ENCODE measurements around the gene MICU1. TPM values are rescaled to one million over a fixed set of nuclear protein-coding genes. Genes with fewer than 3 reads are reported as not detected.

MICU1 gene
- total and polyA plus RNA-seq, 2 experiments from 2014 or later = 27.5 to 52.3 TPM

- H3K27ac Mint-ChIP-seq = no peak overlapping the region
Observed at GRCh38 chr10:72375585-72375984, 250.3 kb downstream of the MICU1 start.

GRCh38 chr10:72375173-72375572 lies 250.7 kb downstream of the MICU1 start:
- Histone ChIP-seq H3K79me2 (replicated peaks; ENCODE audit: insufficient read depth) (no peaks in the 10 kb centered on the region), H2AFZ (no peak overlapping the region), H3K9me2 (ENCODE audit: insufficient read depth) (no peaks in the 10 kb centered on the region), H3K36me3 (ENCODE audit: insufficient read depth) (no peaks in the 10 kb centered on the region), H3F3A (replicated peaks; ENCODE audit: low read depth) (no peaks in the 10 kb centered on the region), H3K4me3 (no peak overlapping the region), H3K27ac (ENCODE audit: low read depth) (peak overlapping the region; percentile 57; the same call in 1 of the 2 replicates), H3K4me2 (no peak overlapping the region), H4K20me1 (replicated peaks; ENCODE audit: insufficient read depth) (no peaks in the 10 kb centered on the region), H3K27me3 (ENCODE audit: insufficient read depth) (no peaks in the 10 kb centered on the region), H3K4me1 (ENCODE audit: insufficient read depth) (peaks cover 8% of the 10 kb centered on the region; the same call in 1 of the 2 replicates)
- peak; percentile 92 for ATAC-seq
- peaks cover 3% of the 10 kb centered on the region for H3K27me3 Mint-ChIP-seq (ENCODE audit: insufficient read depth, low read depth, poor library complexity)
- peak; percentile 67 for DNase-seq (ENCODE audit: low spot score)
- H3K27ac Mint-ChIP-seq = 0 out of 2 replicates have a peak overlapping the region, but pooled peaks have one; percentile 11
- no peak for TF ChIP-seq NANOG (IDR thresholded peaks at IDR 0.05; ENCODE audit: borderline replicate concordance)
- TF ChIP-seq, protein P1, sequence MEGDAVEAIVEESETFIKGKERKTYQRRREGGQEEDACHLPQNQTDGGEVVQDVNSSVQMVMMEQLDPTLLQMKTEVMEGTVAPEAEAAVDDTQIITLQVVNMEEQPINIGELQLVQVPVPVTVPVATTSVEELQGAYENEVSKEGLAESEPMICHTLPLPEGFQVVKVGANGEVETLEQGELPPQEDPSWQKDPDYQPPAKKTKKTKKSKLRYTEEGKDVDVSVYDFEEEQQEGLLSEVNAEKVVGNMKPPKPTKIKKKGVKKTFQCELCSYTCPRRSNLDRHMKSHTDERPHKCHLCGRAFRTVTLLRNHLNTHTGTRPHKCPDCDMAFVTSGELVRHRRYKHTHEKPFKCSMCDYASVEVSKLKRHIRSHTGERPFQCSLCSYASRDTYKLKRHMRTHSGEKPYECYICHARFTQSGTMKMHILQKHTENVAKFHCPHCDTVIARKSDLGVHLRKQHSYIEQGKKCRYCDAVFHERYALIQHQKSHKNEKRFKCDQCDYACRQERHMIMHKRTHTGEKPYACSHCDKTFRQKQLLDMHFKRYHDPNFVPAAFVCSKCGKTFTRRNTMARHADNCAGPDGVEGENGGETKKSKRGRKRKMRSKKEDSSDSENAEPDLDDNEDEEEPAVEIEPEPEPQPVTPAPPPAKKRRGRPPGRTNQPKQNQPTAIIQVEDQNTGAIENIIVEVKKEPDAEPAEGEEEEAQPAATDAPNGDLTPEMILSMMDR (conservative IDR thresholded peaks at IDR 0.05; ENCODE audit: low read depth in 2 of 2) = peak in 1 of 2 experiments; percentile 56; a peak in 2 of 4 replicates
- H3K36me3 Mint-ChIP-seq (ENCODE audit: low read depth) = no peaks in the 10 kb centered on the region
- no peak overlapping the region for H3K4me3 Mint-ChIP-seq
- peaks cover 17% of the 10 kb centered on the region for H3K4me1 Mint-ChIP-seq
- no peaks in the 10 kb centered on the region for H3K9me3 Mint-ChIP-seq

More at GRCh38 chr10:72375585-72375984, 250.3 kb downstream of the MICU1 start:
- 0 out of 2 replicates have a peak overlapping the region, but pooled peaks have one; percentile 8 for H3K27ac ChIP-seq (ENCODE audit: low read depth)
- peaks cover 3% of the 10 kb centered on the region for H3K27me3 Mint-ChIP-seq (ENCODE audit: insufficient read depth, low read depth, poor library complexity)
- no peaks in the 10 kb centered on the region for H3K36me3 ChIP-seq (ENCODE audit: insufficient read depth)
- no peak overlapping the region for H3K4me2 ChIP-seq
- ATAC-seq (peak; percentile 91), DNase-seq (ENCODE audit: low spot score) (peak; percentile 53)
- H4K20me1 ChIP-seq (replicated peaks; ENCODE audit: insufficient read depth) = no peaks in the 10 kb centered on the region
- H3K79me2 ChIP-seq (replicated peaks; ENCODE audit: insufficient read depth) = no peaks in the 10 kb centered on the region
- no peaks in the 10 kb centered on the region for H3K9me2 ChIP-seq (ENCODE audit: insufficient read depth)
- no peak overlapping the region for H2AFZ ChIP-seq
- H3K9me3 Mint-ChIP-seq = no peaks in the 10 kb centered on the region
- H3F3A ChIP-seq (replicated peaks; ENCODE audit: low read depth) = no peaks in the 10 kb centered on the region
- no peak overlapping the region for H3K4me3 ChIP-seq
- peaks cover 8% of the 10 kb centered on the region; the same call in 1 of the 2 replicates for H3K4me1 ChIP-seq (ENCODE audit: insufficient read depth)
- TF ChIP-seq, protein P1 (conservative IDR thresholded peaks at IDR 0.05; ENCODE audit: low read depth in 2 of 2) = peak; percentile 31 to 67; a peak in 3 of 4 replicates
- TF ChIP-seq CREB1 (CRISPR knock-in tag; IDR thresholded peaks at IDR 0.05; ENCODE audit: low read depth) = no peak
- no peak overlapping the region for H3K4me3 Mint-ChIP-seq
- no peaks in the 10 kb centered on the region for H3K36me3 Mint-ChIP-seq (ENCODE audit: low read depth)
- H3K4me1 Mint-ChIP-seq = peaks cover 17% of the 10 kb centered on the region
- no peaks in the 10 kb centered on the region for H3K27me3 ChIP-seq (ENCODE audit: insufficient read depth)

GRCh38 chr10:72370201-72370722 lies 255.6 kb downstream of the MICU1 start:
- H3K36me3 ChIP-seq (ENCODE audit: insufficient read depth) = no peaks in the 10 kb centered on the region
- no peak for DNase-seq (ENCODE audit: low spot score)
- H4K20me1 ChIP-seq (replicated peaks; ENCODE audit: insufficient read depth) = no peaks in the 10 kb centered on the region
- TF ChIP-seq, protein P1 (conservative IDR thresholded peaks at IDR 0.05; ENCODE audit: low read depth in 2 of 2) = no peak
- no peak for TF ChIP-seq POLR2AphosphoS5 (IDR thresholded peaks at IDR 0.05; ENCODE audit: low read depth)
- TF ChIP-seq ZNF114 (CRISPR knock-in tag; IDR thresholded peaks at IDR 0.05) = no peak
- no peak for TF ChIP-seq EZH2 (IDR thresholded peaks at IDR 0.05; ENCODE audit: low read depth, unreplicated experiment)
- TF ChIP-seq ZNF331 (CRISPR knock-in tag; IDR thresholded peaks at IDR 0.05; ENCODE audit: low read depth) = no peak
- TF ChIP-seq, protein P2, sequence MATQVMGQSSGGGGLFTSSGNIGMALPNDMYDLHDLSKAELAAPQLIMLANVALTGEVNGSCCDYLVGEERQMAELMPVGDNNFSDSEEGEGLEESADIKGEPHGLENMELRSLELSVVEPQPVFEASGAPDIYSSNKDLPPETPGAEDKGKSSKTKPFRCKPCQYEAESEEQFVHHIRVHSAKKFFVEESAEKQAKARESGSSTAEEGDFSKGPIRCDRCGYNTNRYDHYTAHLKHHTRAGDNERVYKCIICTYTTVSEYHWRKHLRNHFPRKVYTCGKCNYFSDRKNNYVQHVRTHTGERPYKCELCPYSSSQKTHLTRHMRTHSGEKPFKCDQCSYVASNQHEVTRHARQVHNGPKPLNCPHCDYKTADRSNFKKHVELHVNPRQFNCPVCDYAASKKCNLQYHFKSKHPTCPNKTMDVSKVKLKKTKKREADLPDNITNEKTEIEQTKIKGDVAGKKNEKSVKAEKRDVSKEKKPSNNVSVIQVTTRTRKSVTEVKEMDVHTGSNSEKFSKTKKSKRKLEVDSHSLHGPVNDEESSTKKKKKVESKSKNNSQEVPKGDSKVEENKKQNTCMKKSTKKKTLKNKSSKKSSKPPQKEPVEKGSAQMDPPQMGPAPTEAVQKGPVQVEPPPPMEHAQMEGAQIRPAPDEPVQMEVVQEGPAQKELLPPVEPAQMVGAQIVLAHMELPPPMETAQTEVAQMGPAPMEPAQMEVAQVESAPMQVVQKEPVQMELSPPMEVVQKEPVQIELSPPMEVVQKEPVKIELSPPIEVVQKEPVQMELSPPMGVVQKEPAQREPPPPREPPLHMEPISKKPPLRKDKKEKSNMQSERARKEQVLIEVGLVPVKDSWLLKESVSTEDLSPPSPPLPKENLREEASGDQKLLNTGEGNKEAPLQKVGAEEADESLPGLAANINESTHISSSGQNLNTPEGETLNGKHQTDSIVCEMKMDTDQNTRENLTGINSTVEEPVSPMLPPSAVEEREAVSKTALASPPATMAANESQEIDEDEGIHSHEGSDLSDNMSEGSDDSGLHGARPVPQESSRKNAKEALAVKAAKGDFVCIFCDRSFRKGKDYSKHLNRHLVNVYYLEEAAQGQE (IDR thresholded peaks at IDR 0.05; ENCODE audit: unreplicated experiment) = no peak
- no peak overlapping the region for H2AFZ ChIP-seq
- H3K9me2 ChIP-seq (ENCODE audit: insufficient read depth) = no peaks in the 10 kb centered on the region
- no peaks in the 10 kb centered on the region for H3K79me2 ChIP-seq (replicated peaks; ENCODE audit: insufficient read depth)
- H3K27me3 ChIP-seq (ENCODE audit: insufficient read depth) = no peaks in the 10 kb centered on the region
- H3F3A ChIP-seq (replicated peaks; ENCODE audit: low read depth) = no peaks in the 10 kb centered on the region
- H3K27me3 Mint-ChIP-seq (ENCODE audit: insufficient read depth, low read depth, poor library complexity) = no peaks in the 10 kb centered on the region
- no peak overlapping the region for H3K4me3 ChIP-seq
- H3K27ac ChIP-seq (ENCODE audit: low read depth) = no peak overlapping the region
- H3K4me3 Mint-ChIP-seq = no peak overlapping the region
- peaks cover 2% of the 10 kb centered on the region; the same call in 2 of the 3 replicates for H3K36me3 Mint-ChIP-seq (ENCODE audit: low read depth)
- no peak for ATAC-seq
- peaks cover 3% of the 10 kb centered on the region; the same call in 1 of the 3 replicates for H3K4me1 Mint-ChIP-seq
- no peak overlapping the region for H3K4me2 ChIP-seq
- no peaks in the 10 kb centered on the region for H3K4me1 ChIP-seq (ENCODE audit: insufficient read depth)
- H3K27ac Mint-ChIP-seq = no peak overlapping the region
- no peaks in the 10 kb centered on the region for H3K9me3 Mint-ChIP-seq

Measured in GM23338 (cell line).